HG03025 (cell line): ENCODE measurements around the gene PTPN4.
A peak's percentile ranks its signal among the peaks of the same experiment; 100 is the strongest.

Source experiments
- ATAC-seq: cut with Tn5 transposase; IDR thresholded peaks from one replicate; pipeline ENCODE4 v1.9.1; 2021; ENCODE audit warnings: mild to moderate bottlenecking, moderate library complexity; ENCODE audit not compliant: unreplicated experiment, low FRiP score

The PTPN4 gene

GRCh38 chr2:119760237-119760955, 674 bp downstream of the PTPN4 start:
- peak; percentile 11 for ATAC-seq

- no peak for ATAC-seq
Observed at GRCh38 chr2:119760956-119761275, 1.2 kb downstream of the PTPN4 start.

- ATAC-seq, result no peak
Observed at GRCh38 chr2:119764832-119765231, 5.1 kb downstream of the PTPN4 start.

- ATAC-seq, result no peak
Observed at GRCh38 chr2:119765433-119766002, 5.8 kb downstream of the PTPN4 start.

- no peak for ATAC-seq
Observed at GRCh38 chr2:119766944-119767343, 7.2 kb downstream of the PTPN4 start.

- no peak for ATAC-seq
Observed at GRCh38 chr2:119768742-119769141, 9.0 kb downstream of the PTPN4 start.

- no peak for ATAC-seq
Observed at GRCh38 chr2:119769645-119770044, 9.9 kb downstream of the PTPN4 start.

- no peak for ATAC-seq
Observed at GRCh38 chr2:119771331-119771730, 11.6 kb downstream of the PTPN4 start.

- no peak for ATAC-seq
Observed at GRCh38 chr2:119772128-119772527, 12.4 kb downstream of the PTPN4 start.

- no peak for ATAC-seq
Observed at GRCh38 chr2:119772767-119773166, 13.0 kb downstream of the PTPN4 start.

- no peak for ATAC-seq
Observed at GRCh38 chr2:119774026-119774425, 14.3 kb downstream of the PTPN4 start.

GRCh38 chr2:119775102-119775501, 15.4 kb downstream of the PTPN4 start:
- no peak for ATAC-seq

- no peak for ATAC-seq
Observed at GRCh38 chr2:119782308-119783027, 22.7 kb downstream of the PTPN4 start.

GRCh38 chr2:119784876-119785275, 25.2 kb downstream of the PTPN4 start:
- ATAC-seq, result no peak

GRCh38 chr2:119786295-119786694, 26.6 kb downstream of the PTPN4 start:
- ATAC-seq, result no peak

GRCh38 chr2:119788752-119789151, 29.0 kb downstream of the PTPN4 start:
- ATAC-seq, result no peak

GRCh38 chr2:119790466-119790865, 30.7 kb downstream of the PTPN4 start:
- ATAC-seq, result no peak

GRCh38 chr2:119792907-119793312, 33.2 kb downstream of the PTPN4 start:
- no peak for ATAC-seq

- ATAC-seq, result no peak
Observed at GRCh38 chr2:119794237-119794636, 34.5 kb downstream of the PTPN4 start.

- ATAC-seq, result no peak
Observed at GRCh38 chr2:119795309-119796303, 35.9 kb downstream of the PTPN4 start.
